ENCODE data around the gene NALCN.

Gene NALCN

GRCh38 chr13:101053301-101054093 lies 362.8 kb downstream of the NALCN start:
- DNase-seq (ENCODE audit: insufficient read length, low spot score) (no peak), FAIRE-seq (no peak)

GRCh38 chr13:101049166-101049850 lies 367.0 kb downstream of the NALCN start:
- FAIRE-seq (no peak), DNase-seq (ENCODE audit: insufficient read length, low spot score) (no peak)

DNA sequence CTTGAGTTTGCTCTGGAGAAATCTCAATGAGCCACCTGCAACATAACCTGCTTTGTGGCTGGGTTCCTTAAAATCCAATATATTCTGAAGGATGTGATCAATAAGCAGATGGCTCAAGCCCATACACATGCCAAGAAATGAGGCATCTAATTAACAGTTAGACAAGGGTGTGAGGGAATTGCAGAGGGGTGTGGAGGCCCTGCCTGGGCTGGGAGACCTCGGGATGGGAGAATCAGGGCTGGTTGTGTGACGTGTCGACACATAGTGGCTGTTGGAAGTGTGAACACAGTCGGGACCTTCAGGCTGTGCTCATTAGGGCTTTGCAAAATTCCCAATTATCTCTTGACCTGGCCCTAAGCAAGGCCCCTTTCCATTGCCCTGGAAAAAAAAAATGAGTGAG lies 379.8 kb downstream of the NALCN start:
- FAIRE-seq: no peak

DNA sequence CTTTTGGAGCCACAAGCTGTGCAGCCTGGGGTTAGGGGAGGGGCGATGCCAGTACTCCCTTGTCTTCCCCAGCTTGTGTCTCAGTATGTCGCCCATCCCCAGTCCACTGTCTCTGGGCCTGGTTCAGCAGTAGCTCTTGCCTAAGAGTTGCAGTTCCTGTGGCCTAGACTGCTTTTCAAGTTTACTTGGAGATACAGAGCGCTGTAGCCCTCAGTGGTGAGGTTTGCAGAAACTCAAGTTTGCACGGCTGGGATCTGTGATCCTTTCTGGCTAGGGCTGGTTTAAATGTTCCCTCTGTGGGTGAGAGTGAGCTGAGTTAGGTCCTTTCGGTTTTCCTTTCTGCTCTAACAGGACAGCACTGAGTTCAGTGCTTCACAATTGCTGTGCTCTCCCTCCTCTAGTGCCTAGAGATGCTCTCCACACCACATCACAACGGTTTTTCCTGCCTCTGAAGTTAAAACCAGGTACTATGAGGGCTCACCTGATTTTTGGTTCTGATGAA lies 381.1 kb downstream of the NALCN start:
- DNase-seq (ENCODE audit: insufficient read length, low spot score) (no peak), FAIRE-seq (no peak)

More for the DNA sequence above, 379.8 kb downstream of the NALCN start:
- DNase-seq (ENCODE audit: insufficient read length, low spot score): no peak

- no peak for FAIRE-seq
- DNase-seq (ENCODE audit: insufficient read length, low spot score): no peak
Observed at GRCh38 chr13:101026736-101027398, 389.4 kb downstream of the NALCN start.

DNA sequence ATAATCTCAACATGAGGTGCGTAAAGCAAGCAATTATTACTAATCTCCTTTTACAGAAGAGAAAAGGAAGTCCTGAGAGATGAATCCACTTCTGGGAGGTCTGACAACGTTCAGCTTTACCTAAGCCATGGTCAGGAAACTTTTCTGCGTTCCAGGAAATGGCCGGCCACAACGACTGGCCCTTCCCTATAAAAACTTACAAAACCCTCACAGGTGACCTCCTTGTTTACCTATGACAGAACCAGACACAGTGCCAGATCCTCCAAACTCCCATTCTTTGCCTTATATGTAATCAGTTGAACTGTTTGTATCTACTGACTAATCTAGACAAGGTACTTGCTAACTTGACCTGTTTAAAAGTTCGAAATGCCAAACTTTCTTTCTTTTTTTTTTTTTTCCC lies 390.0 kb downstream of the NALCN start:
- no peak for DNase-seq (ENCODE audit: insufficient read length, low spot score)
- no peak for FAIRE-seq

GRCh38 chr13:101025925-101026324 lies 390.4 kb downstream of the NALCN start:
- no peak for DNase-seq (ENCODE audit: insufficient read length, low spot score)
- FAIRE-seq: no peak

GRCh38 chr13:101025519-101025918 lies 390.8 kb downstream of the NALCN start:
- DNase-seq (ENCODE audit: insufficient read length, low spot score): no peak
- no peak for FAIRE-seq

DNA sequence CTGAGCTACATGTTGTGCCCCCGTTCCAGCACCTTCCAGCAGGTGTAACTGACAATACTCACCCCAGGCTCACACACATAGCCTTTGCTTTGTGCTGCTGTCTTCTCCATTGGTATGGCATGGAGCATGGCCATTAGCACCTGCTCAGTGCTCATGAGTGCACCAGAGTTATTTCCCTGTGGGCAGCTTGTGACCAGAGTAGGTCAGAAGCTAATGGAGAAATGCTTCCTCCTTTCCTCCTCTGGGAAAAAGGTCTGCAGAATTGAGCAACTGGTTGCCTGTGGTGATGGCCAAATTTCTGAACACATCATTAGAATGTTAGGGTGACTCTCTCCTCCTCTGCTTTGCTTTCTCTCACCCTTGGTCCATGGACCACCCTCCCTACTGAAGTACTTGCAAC lies 397.2 kb downstream of the NALCN start:
- FAIRE-seq (no peak), DNase-seq (ENCODE audit: insufficient read length, low spot score) (no peak)

DNA sequence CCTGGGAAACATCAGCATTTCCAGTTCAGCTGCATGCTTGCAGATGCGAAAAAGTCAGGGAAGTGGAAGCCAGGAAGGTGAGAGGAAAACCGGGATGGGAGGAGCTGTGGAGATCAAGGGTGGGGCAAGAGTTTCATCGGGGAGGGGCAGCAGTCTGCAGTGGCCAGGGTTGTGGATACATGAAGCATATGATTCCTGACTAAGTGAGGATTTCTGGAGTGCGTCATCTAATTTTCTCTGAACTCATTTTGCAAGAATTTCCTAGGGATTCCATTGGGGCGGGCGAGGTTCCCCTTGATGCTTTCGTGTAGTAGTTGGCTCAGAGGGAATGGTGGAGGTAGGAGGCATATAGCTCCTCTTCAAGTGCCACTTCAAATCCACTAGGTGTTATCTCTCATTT lies 397.6 kb downstream of the NALCN start:
- DNase-seq (ENCODE audit: insufficient read length, low spot score): no peak
- FAIRE-seq: no peak

DNA sequence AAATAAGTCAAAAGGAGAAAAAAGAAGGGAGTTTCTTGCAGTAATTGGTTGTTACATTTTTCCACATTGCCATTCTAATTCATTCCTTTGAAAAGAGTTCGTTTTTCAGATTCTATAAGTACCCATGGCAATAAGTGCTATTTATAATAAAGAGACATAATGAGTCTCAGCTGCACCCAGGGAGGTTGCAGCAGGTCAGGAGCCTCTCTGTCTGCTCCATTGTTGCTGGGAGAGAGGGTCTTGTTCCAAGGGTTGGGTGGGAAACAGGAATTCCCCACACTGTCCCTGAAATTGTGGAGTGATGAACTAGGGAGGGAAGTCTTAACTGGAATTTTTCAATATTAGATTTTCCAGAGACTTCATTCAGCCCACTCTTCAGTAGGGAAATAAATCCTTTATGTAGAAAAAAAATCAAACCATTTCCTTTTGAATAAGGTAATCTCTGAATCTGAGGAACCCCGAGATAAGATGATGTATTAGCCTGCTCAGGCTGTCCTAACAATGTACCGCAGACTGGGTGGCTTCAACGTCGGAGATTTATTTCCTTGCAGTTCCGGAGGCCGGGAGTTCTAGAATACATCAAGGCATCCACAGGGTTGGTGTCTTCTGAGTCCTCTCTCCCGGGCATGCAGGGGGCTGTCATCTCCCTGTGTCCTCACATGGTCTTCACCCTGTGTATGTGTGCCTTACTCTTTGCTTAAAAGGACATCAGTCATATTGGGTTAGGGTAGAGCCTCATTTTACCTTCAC lies 399.0 kb downstream of the NALCN start:
- no peak for DNase-seq (ENCODE audit: insufficient read length, low spot score)
- FAIRE-seq: no peak

- no peak for FAIRE-seq
- no peak for DNase-seq (ENCODE audit: insufficient read length, low spot score)
Observed at GRCh38 chr13:101016475-101016874, 399.8 kb downstream of the NALCN start.

GRCh38 chr13:101013245-101013644 lies 403.1 kb downstream of the NALCN start:
- FAIRE-seq (no peak), DNase-seq (ENCODE audit: insufficient read length, low spot score) (no peak)

DNA sequence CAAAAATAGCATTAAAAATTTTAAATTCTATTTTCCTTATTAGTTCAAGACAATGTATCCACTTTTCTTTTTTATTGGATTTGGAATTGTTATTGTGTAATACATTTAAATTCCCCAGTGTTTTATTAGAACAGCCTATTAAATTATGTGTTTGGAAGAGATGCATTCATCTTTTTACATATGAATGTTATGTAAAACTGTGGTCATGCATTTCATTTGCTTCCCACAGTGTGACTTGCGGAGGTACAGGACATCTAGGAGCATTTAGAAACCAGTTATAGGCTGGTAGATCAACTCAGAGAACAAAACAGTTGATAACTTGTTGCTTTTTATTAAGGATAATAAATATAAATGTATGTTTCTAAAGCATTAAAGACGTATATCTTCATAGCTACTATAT lies 406.2 kb downstream of the NALCN start:
- FAIRE-seq (no peak), DNase-seq (ENCODE audit: insufficient read length, low spot score) (no peak)

GRCh38 chr13:101007245-101007644 lies 409.1 kb downstream of the NALCN start:
- no peak for DNase-seq (ENCODE audit: insufficient read length, low spot score)
- FAIRE-seq: no peak
